Testis (tissue), 2 donors: ENCODE results near the gene SOBP.

Experiments used
- CTCF ChIP-seq, 3 experiments: fragments of 450-650 bp in 2 of 3; fragments of 200-600 bp in 1 of 3; sonication (generic) in 1 of 3; IDR thresholded peaks; one replicate each; pipeline ENCODE4 v1.5.1; 2016 to 2019; ENCODE audit warnings: antibody characterized with exemption in 3 of 3, mild to moderate bottlenecking in 2 of 3, moderate library complexity in 1 of 3
- POLR2A ChIP-seq: fragments of 450-650 bp; IDR thresholded peaks from one replicate; pipeline ENCODE4 v1.6.1; 2017; ENCODE audit warnings: antibody characterized with exemption, mild to moderate bottlenecking, moderate library complexity

GRCh38 chr6:107546691-107547450, 57.0 kb downstream of the SOBP start:
- no peak for TF ChIP-seq CTCF (IDR thresholded peaks at IDR 0.05)
- TF ChIP-seq POLR2A = no peak
